ENCODE data around the gene POMT2. TPM values are rescaled to one million over a fixed set of nuclear protein-coding genes. Genes with fewer than 3 reads are reported as not detected.

The POMT2 gene
- total RNA-seq (11.7 TPM), polyA plus RNA-seq (ENCODE audit: insufficient read depth in 1 of 8, insufficient read length in 8 of 8, low replicate concordance in 1 of 8) (10 to 100 TPM; 15.8 to 25.9 (median 24.4) TPM)
- long read RNA-seq, donor 1: 0 reads
- long read RNA-seq, donor 2: 0 reads
- long read RNA-seq, donor 3, full-length matches to known transcripts: 3 of 76 reads
- long read RNA-seq, donor 3, partial matches to known transcripts: 13 of 76 reads
- long read RNA-seq, donor 3, other reads (novel, unspliced or antisense): 60 of 76 reads
- long read RNA-seq, donor 4, full-length matches to known transcripts: 1 of 1 reads
- long read RNA-seq, donor 4, partial matches to known transcripts: 0 of 1 reads
- long read RNA-seq, donor 4, other reads (novel, unspliced or antisense): 0 of 1 reads
- long read RNA-seq, donor 5, full-length matches to known transcripts: 5 of 5 reads
- long read RNA-seq, donor 5, partial matches to known transcripts: 0 of 5 reads
- long read RNA-seq, donor 5, other reads (novel, unspliced or antisense): 0 of 5 reads
- long read RNA-seq, donor 6, full-length matches to known transcripts: 4 of 4 reads
- long read RNA-seq, donor 6, partial matches to known transcripts: 0 of 4 reads
- long read RNA-seq, donor 6, other reads (novel, unspliced or antisense): 0 of 4 reads
- long read RNA-seq, donor 7, full-length matches to known transcripts: 1 of 1 reads
- long read RNA-seq, donor 7, partial matches to known transcripts: 0 of 1 reads
- long read RNA-seq, donor 7, other reads (novel, unspliced or antisense): 0 of 1 reads
- long read RNA-seq, donor 8: 0 reads
- long read RNA-seq, donor 9, full-length matches to known transcripts: 1 of 1 reads
- long read RNA-seq, donor 9, partial matches to known transcripts: 0 of 1 reads
- long read RNA-seq, donor 9, other reads (novel, unspliced or antisense): 0 of 1 reads
- long read RNA-seq, donor 10, full-length matches to known transcripts: 1 of 1 reads
- long read RNA-seq, donor 10, partial matches to known transcripts: 0 of 1 reads
- long read RNA-seq, donor 10, other reads (novel, unspliced or antisense): 0 of 1 reads
- long read RNA-seq, donor 11, full-length matches to known transcripts: 1 of 1 reads
- long read RNA-seq, donor 11, partial matches to known transcripts: 0 of 1 reads
- long read RNA-seq, donor 11, other reads (novel, unspliced or antisense): 0 of 1 reads

DNA sequence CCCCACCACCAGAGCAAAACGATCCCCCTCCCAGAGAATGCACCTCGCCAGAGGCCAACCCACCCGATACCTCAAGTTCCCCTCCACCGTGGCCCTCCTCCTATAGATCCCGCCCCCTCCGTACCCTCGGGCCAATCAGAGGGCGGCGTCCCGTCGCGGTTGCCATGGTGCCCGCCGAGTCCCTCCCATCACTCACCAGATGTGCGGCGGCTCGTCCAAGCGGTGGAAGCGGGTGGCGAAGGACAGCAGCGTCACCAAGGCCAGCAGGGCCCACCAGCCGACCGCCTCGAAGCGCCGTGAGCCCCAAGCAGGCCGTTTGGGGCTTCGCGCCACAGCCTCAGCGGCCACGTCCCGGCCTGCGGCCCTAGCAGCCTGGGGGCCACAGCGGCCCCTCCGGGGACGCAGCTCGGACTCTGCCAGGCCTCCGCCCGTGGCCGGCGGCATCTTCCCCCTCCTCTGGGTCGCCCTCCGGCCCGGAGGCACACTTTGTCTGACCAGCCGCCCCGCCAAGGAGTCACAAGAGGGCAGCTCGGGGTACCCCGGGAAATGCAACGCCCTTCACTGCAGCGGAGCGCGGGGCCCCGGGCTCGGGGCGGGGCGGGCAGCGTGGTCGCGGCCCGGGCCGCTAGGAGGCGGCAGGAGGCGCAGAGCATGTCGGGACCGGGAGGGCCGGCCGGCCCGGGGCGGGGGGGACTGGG lies at the start of gene POMT2:
POMT2 (minus strand) TSS at position 646 of the 698 bp plus-strand sequence; CDS start at position 444, 202 bp downstream.
- Histone ChIP-seq H3K27ac (ENCODE audit: low read length) (peak within 1 kb of the TSS; percentile 95), H3K36me3 (ENCODE audit: control insufficient read depth, insufficient read depth, low read length) (no peaks in the 10 kb centered on the region), H3K4me1 (ENCODE audit: control insufficient read depth, insufficient read depth, low read length) (peaks cover 37% of the 10 kb centered on the region), H3K4me3 (ENCODE audit: low read length) (peak within 1 kb of the TSS; percentile 59), H3K9me3 (replicated peaks; ENCODE audit: control insufficient read depth, low read depth, low read length) (no peaks in the 10 kb centered on the region), H3K27me3 (ENCODE audit: control insufficient read depth, insufficient read depth, low read length) (no peaks in the 10 kb centered on the region)
- peak; percentile 96 for DNase-seq
- under 1% methylated on average over 69 of the region's 69 CpGs for WGBS (ENCODE audit: insufficient coverage)

- H3K9me3 ChIP-seq (replicated peaks; ENCODE audit: control insufficient read depth, low read depth, low read length): no peaks in the 10 kb centered on the region
- no peak overlapping the region for H3K4me3 ChIP-seq (ENCODE audit: low read length)
- H3K36me3 ChIP-seq (ENCODE audit: control insufficient read depth, insufficient read depth, low read length): no peaks in the 10 kb centered on the region
- H3K4me1 ChIP-seq (ENCODE audit: control insufficient read depth, insufficient read depth, low read length): no peaks in the 10 kb centered on the region
- 45% methylated on average over 1 of the region's 1 CpG for WGBS (ENCODE audit: insufficient coverage)
- no peak for DNase-seq
- H3K27ac ChIP-seq (ENCODE audit: low read length): no peak overlapping the region
- no peaks in the 10 kb centered on the region for H3K27me3 ChIP-seq (ENCODE audit: control insufficient read depth, insufficient read depth, low read length)
These were observed 48.6 kb upstream of the POMT2 start for GRCh38 chr14:77369285-77369684.

- DNase-seq: no peak
- Histone ChIP-seq H3K27me3 (ENCODE audit: control insufficient read depth, insufficient read depth, low read length) (no peaks in the 10 kb centered on the region), H3K4me1 (ENCODE audit: control insufficient read depth, insufficient read depth, low read length) (no peaks in the 10 kb centered on the region), H3K36me3 (ENCODE audit: control insufficient read depth, insufficient read depth, low read length) (no peaks in the 10 kb centered on the region), H3K27ac (ENCODE audit: low read length) (no peak overlapping the region), H3K9me3 (replicated peaks; ENCODE audit: control insufficient read depth, low read depth, low read length) (no peaks in the 10 kb centered on the region), H3K4me3 (ENCODE audit: low read length) (no peak overlapping the region)
- no CpG with 5 or more reads among the region's 3 CpGs for whole genome bisulfite sequencing (ENCODE audit: insufficient coverage)
These were observed 43.5 kb upstream of the POMT2 start for GRCh38 chr14:77364146-77364545.

DNA sequence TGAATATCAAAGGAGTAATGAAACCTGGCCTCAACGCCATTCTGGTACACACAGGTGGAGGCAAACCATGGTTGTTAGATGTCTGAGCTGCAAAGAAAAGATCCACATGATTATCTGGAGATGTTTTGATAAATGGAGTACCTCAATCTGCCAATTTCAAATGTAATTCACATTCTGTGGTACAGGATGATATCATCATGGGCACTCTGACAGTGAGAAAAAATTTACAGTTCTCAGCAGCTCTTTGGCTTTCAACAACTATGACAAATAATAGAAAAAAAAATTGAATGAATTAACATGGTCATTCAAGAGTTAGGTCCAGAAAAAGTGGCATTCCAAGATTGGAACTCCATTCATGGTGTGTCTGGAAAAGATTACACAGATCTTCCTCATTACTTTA lies 38.9 kb upstream of the POMT2 start:
- Histone ChIP-seq H3K4me1 (ENCODE audit: control insufficient read depth, insufficient read depth, low read length) (no peaks in the 10 kb centered on the region), H3K4me3 (ENCODE audit: low read length) (no peak overlapping the region), H3K27me3 (ENCODE audit: control insufficient read depth, insufficient read depth, low read length) (no peaks in the 10 kb centered on the region), H3K36me3 (ENCODE audit: control insufficient read depth, insufficient read depth, low read length) (no peaks in the 10 kb centered on the region), H3K27ac (ENCODE audit: low read length) (no peak overlapping the region), H3K9me3 (replicated peaks; ENCODE audit: control insufficient read depth, low read depth, low read length) (no peaks in the 10 kb centered on the region)
- no CpG with 5 or more reads among the region's 1 CpG for WGBS (ENCODE audit: insufficient coverage)
- DNase-seq: no peak

DNA sequence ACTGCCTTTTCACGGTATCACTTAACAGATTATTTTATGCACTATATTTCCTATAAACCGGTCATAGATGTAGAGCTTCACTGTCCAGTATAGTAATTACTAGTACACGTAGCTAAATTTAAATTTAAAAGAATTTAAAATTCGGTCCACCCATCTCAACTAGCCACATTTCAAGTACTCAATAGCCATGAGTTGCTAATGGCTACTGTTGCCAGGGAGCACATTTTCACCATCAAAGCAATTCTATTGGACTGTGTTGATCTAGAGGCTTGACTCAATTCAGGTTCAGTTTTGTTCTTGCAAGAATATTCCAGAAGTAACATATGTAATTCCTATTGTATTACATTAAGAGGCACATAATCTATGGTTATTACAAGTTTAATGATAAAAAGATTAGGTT lies 36.2 kb upstream of the POMT2 start:
- DNase-seq: no peak
- Histone ChIP-seq H3K4me3 (ENCODE audit: low read length) (no peak overlapping the region), H3K9me3 (replicated peaks; ENCODE audit: control insufficient read depth, low read depth, low read length) (no peaks in the 10 kb centered on the region), H3K27me3 (ENCODE audit: control insufficient read depth, insufficient read depth, low read length) (no peaks in the 10 kb centered on the region), H3K4me1 (ENCODE audit: control insufficient read depth, insufficient read depth, low read length) (no peaks in the 10 kb centered on the region), H3K27ac (ENCODE audit: low read length) (no peak overlapping the region), H3K36me3 (ENCODE audit: control insufficient read depth, insufficient read depth, low read length) (no peaks in the 10 kb centered on the region)
- no CpG with 5 or more reads among the region's 4 CpGs for WGBS (ENCODE audit: insufficient coverage)

DNA sequence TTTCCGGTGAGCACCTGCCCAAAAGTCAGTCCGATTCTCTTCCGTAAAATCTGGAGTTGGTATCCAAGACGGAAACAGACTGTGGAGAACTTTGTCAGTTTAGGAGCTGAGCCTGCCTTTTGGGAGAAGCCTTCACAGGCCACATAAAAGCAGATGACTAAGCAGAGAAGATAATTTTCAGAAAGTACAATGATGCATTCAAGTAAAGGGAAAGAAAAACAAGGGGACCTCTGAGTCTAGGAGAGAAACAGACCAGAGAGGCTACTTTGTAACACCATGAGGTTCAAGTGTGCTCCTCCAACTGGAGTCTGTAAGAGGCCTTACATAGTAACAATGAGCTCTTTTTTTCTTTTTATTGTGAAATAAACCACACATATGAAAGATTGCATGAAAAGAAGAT lies 35.1 kb upstream of the POMT2 start:
- no peaks in the 10 kb centered on the region for H3K4me1 ChIP-seq (ENCODE audit: control insufficient read depth, insufficient read depth, low read length)
- DNase-seq: no peak
- no peaks in the 10 kb centered on the region for H3K36me3 ChIP-seq (ENCODE audit: control insufficient read depth, insufficient read depth, low read length)
- WGBS (ENCODE audit: insufficient coverage): 100% methylated on average over 4 of the region's 4 CpGs
- H3K4me3 ChIP-seq (ENCODE audit: low read length): no peak overlapping the region
- H3K27me3 ChIP-seq (ENCODE audit: control insufficient read depth, insufficient read depth, low read length): no peaks in the 10 kb centered on the region
- H3K27ac ChIP-seq (ENCODE audit: low read length): no peak overlapping the region
- no peaks in the 10 kb centered on the region for H3K9me3 ChIP-seq (replicated peaks; ENCODE audit: control insufficient read depth, low read depth, low read length)

- peaks cover 2% of the 10 kb centered on the region for H3K36me3 ChIP-seq (ENCODE audit: control insufficient read depth, insufficient read depth, low read length)
- 85% methylated on average over 4 of the region's 5 CpGs for WGBS (ENCODE audit: insufficient coverage)
- no peak overlapping the region for H3K27ac ChIP-seq (ENCODE audit: low read length)
- H3K27me3 ChIP-seq (ENCODE audit: control insufficient read depth, insufficient read depth, low read length): no peaks in the 10 kb centered on the region
- no peak for DNase-seq
- H3K4me3 ChIP-seq (ENCODE audit: low read length): no peak overlapping the region
- no peaks in the 10 kb centered on the region for H3K4me1 ChIP-seq (ENCODE audit: control insufficient read depth, insufficient read depth, low read length)
- no peaks in the 10 kb centered on the region for H3K9me3 ChIP-seq (replicated peaks; ENCODE audit: control insufficient read depth, low read depth, low read length)
These were observed 32.9 kb upstream of the POMT2 start for GRCh38 chr14:77353469-77354141.

- peaks cover 8% of the 10 kb centered on the region for H3K36me3 ChIP-seq (ENCODE audit: control insufficient read depth, insufficient read depth, low read length)
- peaks cover 7% of the 10 kb centered on the region for H3K4me1 ChIP-seq (ENCODE audit: control insufficient read depth, insufficient read depth, low read length)
- H3K9me3 ChIP-seq (replicated peaks; ENCODE audit: control insufficient read depth, low read depth, low read length): no peaks in the 10 kb centered on the region
- no peak overlapping the region for H3K4me3 ChIP-seq (ENCODE audit: low read length)
- H3K27me3 ChIP-seq (ENCODE audit: control insufficient read depth, insufficient read depth, low read length): no peaks in the 10 kb centered on the region
- no CpG with 5 or more reads among the region's 3 CpGs for WGBS (ENCODE audit: insufficient coverage)
- H3K27ac ChIP-seq (ENCODE audit: low read length): no peak overlapping the region
- peak; percentile 65 for DNase-seq
These were observed 27.1 kb upstream of the POMT2 start for GRCh38 chr14:77347751-77348150.

GRCh38 chr14:77346495-77346894 lies 25.8 kb upstream of the POMT2 start:
- no peak for DNase-seq
- H3K4me1 ChIP-seq (ENCODE audit: control insufficient read depth, insufficient read depth, low read length): peaks cover 7% of the 10 kb centered on the region
- H3K27ac ChIP-seq (ENCODE audit: low read length): no peak overlapping the region
- H3K27me3 ChIP-seq (ENCODE audit: control insufficient read depth, insufficient read depth, low read length): no peaks in the 10 kb centered on the region
- 100% methylated on average over 1 of the region's 2 CpGs for WGBS (ENCODE audit: insufficient coverage)
- H3K4me3 ChIP-seq (ENCODE audit: low read length): no peak overlapping the region
- peaks cover 10% of the 10 kb centered on the region for H3K36me3 ChIP-seq (ENCODE audit: control insufficient read depth, insufficient read depth, low read length)
- no peaks in the 10 kb centered on the region for H3K9me3 ChIP-seq (replicated peaks; ENCODE audit: control insufficient read depth, low read depth, low read length)

Data from muscle of leg (tissue), 16 donors.